ENCODE results near the gene PGAP6. TPM values are rescaled to one million over a fixed set of nuclear protein-coding genes. Genes with fewer than 3 reads are reported as not detected.

Gene PGAP6, protein sequence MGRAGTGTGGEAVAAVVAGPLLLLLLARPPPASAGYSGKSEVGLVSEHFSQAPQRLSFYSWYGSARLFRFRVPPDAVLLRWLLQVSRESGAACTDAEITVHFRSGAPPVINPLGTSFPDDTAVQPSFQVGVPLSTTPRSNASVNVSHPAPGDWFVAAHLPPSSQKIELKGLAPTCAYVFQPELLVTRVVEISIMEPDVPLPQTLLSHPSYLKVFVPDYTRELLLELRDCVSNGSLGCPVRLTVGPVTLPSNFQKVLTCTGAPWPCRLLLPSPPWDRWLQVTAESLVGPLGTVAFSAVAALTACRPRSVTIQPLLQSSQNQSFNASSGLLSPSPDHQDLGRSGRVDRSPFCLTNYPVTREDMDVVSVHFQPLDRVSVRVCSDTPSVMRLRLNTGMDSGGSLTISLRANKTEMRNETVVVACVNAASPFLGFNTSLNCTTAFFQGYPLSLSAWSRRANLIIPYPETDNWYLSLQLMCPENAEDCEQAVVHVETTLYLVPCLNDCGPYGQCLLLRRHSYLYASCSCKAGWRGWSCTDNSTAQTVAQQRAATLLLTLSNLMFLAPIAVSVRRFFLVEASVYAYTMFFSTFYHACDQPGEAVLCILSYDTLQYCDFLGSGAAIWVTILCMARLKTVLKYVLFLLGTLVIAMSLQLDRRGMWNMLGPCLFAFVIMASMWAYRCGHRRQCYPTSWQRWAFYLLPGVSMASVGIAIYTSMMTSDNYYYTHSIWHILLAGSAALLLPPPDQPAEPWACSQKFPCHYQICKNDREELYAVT
- polyA plus RNA-seq: 0.07 and 0.27 TPM in 2 replicates

DNA sequence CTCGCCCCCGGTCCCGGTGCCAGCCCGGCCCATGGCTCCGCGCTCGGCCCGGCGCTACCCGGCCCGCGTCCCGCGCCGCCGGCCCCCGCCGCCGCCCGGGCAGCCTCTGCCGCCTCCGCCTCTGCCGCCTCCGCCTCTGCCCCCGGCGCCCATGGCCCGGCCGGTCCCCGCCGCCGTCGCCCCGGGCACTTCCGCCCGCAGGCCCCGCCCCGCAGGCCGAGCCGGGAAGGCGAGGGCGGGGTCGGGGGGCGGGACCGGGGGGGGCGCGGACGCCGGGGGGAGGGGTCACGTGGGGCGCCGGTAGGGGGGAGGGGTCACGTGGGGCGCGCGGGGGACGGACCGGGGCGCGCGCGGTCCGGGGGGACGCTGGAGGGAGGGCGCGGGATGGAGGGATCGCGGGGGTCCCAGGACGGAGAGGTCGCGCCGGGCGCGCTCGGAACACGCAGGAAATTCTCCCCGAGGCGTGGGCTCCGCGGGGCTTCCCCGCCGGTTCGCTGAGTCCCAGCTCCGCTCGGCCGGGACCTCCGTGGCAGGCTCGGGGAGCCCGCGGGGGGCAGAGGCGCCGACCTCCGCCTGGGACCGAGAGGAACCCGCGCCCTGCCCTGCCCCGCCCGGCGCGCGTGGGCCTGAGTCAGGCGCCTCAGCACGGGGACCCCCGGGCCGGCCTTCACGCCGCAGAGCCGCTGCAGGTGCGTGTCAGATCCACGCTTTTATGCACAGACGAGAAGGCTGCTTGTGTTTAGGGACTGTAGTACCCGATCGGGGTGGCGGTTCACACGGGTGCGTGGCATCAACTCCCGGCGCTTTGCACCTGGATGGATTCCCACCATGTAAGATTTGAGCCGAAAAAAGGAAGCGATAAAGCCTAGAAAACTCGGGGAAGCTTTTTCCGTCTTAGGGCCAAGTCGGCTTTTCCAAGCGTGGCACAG lies at the start of gene PGAP6:
Gene PGAP6, minus strand, starts transcription at position 190 of the 929 bp plus-strand sequence. Its CDS starts 157 bp downstream, at position 33.

DNA sequence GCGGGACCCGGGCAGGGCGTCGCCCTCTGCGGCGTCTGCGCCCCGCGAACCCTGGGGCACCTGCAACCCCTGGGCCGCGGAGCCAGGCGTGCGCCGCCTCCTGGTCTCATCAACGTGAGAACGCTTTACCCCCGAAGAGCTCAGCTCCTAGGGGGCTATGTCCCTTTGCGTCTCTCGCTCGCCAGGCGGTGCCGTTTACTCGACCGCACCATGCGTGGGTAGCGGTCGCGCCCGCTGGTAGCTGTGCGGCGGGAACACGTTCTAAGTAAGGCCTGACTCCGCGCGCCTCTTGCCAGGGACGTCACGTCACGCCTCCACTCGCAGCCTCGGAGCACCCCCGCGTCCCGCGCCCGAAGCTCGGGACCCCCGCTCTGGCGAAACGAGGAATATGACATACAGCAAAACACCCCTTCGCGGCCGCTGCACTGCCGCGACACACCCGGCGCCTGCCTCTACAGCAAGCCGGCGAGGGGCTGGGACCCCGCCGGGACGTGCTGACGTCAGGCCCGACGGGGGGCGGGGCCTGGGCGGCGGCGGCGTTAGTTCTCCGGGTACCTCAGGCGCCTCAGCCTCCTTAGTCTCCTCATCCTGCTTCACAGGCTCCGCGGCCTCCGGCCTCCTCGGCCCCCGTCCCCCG lies 43.4 kb upstream of the PGAP6 start, which contains the start of gene RAB11FIP3:
Gene RAB11FIP3, plus strand, starts transcription at position 568 of the 637 bp plus-strand sequence. CDS start 358 bp downstream, outside the sequence.

DNA sequence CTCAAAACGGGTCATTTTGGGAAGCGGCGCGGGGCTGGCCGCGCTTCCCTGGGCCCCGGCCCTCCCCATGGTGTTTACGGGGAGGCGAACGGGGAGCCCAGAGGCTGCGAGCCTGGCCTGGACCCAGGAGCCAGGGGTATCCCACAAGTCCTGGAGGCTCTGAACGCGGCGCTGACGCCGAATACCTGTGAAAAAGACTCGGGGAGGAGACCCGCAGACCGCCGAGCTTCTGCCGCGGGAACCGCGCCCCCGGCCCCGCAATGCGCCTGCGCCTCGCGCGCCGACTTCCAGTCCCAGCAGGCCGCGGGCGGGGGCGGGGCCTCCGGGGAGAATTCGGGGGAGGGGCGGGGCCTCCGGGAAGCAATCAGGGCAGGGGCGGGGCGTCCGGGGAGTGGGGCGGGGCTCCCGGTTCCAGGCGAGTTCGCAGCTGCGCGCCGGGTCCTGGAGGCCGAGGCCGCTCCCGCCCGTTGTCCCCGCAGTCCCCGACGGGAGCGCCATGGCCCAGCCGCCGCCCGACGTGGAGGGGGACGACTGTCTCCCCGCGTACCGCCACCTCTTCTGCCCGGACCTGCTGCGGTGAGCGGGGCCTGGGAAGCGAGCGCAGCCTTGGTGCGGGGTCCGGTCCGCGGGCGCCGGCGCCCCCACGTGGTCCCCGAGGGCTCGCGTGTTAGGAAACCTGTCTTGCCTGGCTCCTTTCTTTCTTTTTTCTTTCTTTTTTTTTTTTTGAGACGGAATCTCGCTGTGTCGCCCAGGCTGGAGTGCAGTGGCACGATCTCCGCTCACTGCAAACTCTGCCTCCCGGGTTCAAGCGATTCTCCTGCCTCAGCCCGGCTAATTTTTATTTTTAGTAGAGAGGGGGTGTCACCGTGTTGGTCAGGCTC lies 19.9 kb upstream of the PGAP6 start, which contains the start of gene DECR2:
Gene DECR2, plus strand, starts transcription at position 418 of the 881 bp plus-strand sequence. Its CDS starts 79 bp downstream, at position 497.

DNA sequence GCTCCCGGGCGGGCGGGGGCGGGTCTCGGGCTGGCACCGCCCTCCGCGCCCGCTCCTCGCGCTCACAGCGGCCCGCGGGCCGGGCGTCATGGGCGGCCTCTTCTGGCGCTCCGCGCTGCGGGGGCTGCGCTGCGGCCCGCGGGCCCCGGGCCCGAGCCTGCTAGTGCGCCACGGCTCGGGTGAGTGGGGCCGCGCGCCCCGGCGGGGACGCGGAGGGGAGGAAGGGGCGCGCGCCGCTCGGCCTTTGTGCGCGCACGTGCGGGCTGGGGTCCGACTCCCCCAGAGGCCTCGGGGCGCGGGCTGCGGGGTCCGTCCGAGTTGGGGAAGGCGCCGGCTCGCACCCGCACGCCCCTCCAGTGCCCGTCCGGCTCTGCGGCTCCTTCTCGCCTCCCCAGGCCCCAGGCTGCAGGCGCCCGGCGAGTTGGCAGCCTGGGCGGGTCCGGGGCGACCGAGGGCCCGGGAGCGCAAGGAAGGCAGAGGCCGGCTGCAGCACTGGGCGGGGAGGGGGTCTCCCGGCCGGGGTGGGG lies 15.4 kb upstream of the PGAP6 start, which contains the start of gene NME4:
Gene NME4, plus strand, starts transcription at position 65 of the 527 bp plus-strand sequence. Its CDS starts 24 bp downstream, at position 89.

DNA sequence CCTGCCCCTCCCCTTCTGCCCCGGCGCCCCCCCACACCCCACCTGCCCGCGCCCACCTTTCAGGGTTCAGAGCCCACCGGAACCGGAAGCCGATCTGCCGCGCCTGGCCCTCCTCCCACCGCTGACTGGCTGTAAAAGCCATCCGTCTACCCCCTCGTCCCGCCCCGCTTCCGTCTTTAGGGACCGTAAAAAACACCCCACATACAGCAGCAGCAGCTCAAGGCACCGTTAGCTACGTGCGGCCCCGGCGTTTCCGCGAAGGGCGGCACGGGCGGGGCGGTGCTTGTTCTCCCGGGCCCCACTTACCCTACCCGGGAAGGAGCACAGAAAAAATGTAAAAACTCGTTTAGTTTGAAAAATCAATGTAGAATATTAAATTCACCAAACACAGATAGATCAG lies 11.3 kb downstream of the PGAP6 start, which contains the start of gene MRPL28:
Gene MRPL28, minus strand, starts transcription at position 96 of the 400 bp plus-strand sequence. CDS start 320 bp downstream, outside the sequence.

DNA sequence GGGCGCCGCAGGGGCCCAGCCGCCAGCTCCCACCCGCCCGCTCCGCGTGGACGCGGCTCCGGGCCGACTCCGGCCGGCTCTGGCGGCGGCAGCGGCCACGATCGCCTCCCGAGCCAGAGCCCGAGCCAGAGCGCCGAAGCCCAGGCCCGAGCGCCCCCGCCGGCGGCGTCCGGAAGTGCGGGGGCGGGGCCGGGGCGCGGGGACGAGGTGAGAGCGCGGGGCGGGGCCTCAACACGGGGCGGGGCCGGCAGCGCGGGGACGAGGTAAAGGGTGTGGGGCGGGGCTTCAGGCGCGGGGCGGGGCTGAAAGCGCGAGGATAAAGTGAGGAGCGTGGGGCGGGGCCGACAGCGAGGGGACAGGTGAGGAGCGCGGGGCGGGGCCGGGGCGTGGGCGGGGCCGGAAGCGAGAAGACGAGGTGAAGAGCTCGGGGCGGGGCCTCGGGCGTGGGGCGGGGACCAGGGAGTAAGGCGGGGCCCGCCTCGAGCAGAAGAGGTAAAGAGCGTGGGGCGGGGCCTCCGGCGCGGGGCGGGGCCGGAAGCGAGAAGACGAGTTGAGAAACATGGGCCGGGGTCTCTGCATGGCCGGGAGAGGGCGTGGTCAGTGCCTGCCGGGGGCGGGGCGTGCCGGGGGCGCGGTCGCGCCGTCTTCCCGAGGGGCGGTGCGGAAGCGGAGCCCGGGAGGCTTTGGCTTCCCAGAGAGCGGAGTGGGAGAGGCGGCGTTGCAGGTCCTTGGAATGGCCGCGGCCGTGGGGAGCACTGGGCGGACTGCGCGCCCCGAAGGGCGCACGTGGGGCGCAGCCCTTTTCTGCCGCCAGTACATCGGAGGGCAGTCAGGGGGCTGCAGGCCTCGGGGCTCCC lies 29.0 kb downstream of the PGAP6 start, which contains the start of gene AXIN1:
Gene AXIN1, minus strand, starts transcription at position 177 of the 857 bp plus-strand sequence. CDS start 5,698 bp downstream, outside the sequence.

Other genes starting within 250 kb of the PGAP6 start
- gene NPRL3, start 243.3 kb downstream of the PGAP6 start, polyA plus RNA-seq: 1.3 and 2.8 TPM in 2 replicates
- not detected in 2 replicates for gene HBZ, start 229.3 kb downstream of the PGAP6 start, polyA plus RNA-seq
- 0.55 TPM in 1 of 2 replicates, not detected in the other for gene HBM, start 216.0 kb downstream of the PGAP6 start, polyA plus RNA-seq
- gene HBA2, start 209.1 kb downstream of the PGAP6 start, polyA plus RNA-seq: 1.9 and 48.0 TPM in 2 replicates
- gene HBA1, start 205.3 kb downstream of the PGAP6 start, polyA plus RNA-seq: 99.3 and 127 TPM in 2 replicates
- gene HBQ1, start 201.5 kb downstream of the PGAP6 start, polyA plus RNA-seq: 2.3 and 4.8 TPM in 2 replicates
- 17.1 and 24.7 TPM in 2 replicates for gene LUC7L, start 152.5 kb downstream of the PGAP6 start, polyA plus RNA-seq
- gene FAM234A, start 147.2 kb downstream of the PGAP6 start, polyA plus RNA-seq: 6.5 and 10.2 TPM in 2 replicates
- gene RGS11, start 106.0 kb downstream of the PGAP6 start, polyA plus RNA-seq: 2.8 and 2.9 TPM in 2 replicates
- 2.6 and 15.2 TPM in 2 replicates for gene ARHGDIG, start 101.4 kb downstream of the PGAP6 start, polyA plus RNA-seq
- 4.0 TPM in 1 of 2 replicates, not detected in the other for gene PDIA2, start 98.8 kb downstream of the PGAP6 start, polyA plus RNA-seq
- 0.25 and 0.26 TPM in 2 replicates for gene AXIN1, start 29.3 kb downstream of the PGAP6 start, polyA plus RNA-seq
- gene MRPL28, start 11.4 kb downstream of the PGAP6 start, polyA plus RNA-seq: 10.1 and 15.9 TPM in 2 replicates
- 3.8 and 4.8 TPM in 2 replicates for gene NME4, start 15.2 kb upstream of the PGAP6 start, polyA plus RNA-seq
- 3.3 and 5.9 TPM in 2 replicates for gene DECR2, start 19.9 kb upstream of the PGAP6 start, polyA plus RNA-seq
- gene RAB11FIP3, start 43.7 kb upstream of the PGAP6 start, polyA plus RNA-seq: 1.1 and 1.6 TPM in 2 replicates
- gene CAPN15, start 145.7 kb upstream of the PGAP6 start, polyA plus RNA-seq: 0.31 and 0.76 TPM in 2 replicates
- not detected in 2 replicates for gene PRR35, start 178.4 kb upstream of the PGAP6 start, polyA plus RNA-seq
- gene NHLRC4, start 185.0 kb upstream of the PGAP6 start, polyA plus RNA-seq: not detected in 2 replicates
- 0.84 and 1.6 TPM in 2 replicates for gene PIGQ, start 188.0 kb upstream of the PGAP6 start, polyA plus RNA-seq
- gene RAB40C, start 208.1 kb upstream of the PGAP6 start, polyA plus RNA-seq: 0.60 and 4.0 TPM in 2 replicates
- 0.16 and 0.27 TPM in 2 replicates for gene WFIKKN1, start 249.0 kb upstream of the PGAP6 start, polyA plus RNA-seq

All from Purkinje cell (primary cell).